NCI-H187 (cell line): Measurements from ENCODE around the gene NAT16.
A peak's percentile ranks its signal among the peaks of the same experiment; 100 is the strongest.
"Not testable (repeated sequence)": the region's sequence is repeated elsewhere in the genome, so short reads cannot be mapped to it uniquely, and the experiment has no call there.

Experiments used
- DNase-seq, 2 experiments: peaks; one replicate each; lab custom pipeline; 2025; lab: John Stamatoyannopoulos, UW

NAT16 gene

DNA sequence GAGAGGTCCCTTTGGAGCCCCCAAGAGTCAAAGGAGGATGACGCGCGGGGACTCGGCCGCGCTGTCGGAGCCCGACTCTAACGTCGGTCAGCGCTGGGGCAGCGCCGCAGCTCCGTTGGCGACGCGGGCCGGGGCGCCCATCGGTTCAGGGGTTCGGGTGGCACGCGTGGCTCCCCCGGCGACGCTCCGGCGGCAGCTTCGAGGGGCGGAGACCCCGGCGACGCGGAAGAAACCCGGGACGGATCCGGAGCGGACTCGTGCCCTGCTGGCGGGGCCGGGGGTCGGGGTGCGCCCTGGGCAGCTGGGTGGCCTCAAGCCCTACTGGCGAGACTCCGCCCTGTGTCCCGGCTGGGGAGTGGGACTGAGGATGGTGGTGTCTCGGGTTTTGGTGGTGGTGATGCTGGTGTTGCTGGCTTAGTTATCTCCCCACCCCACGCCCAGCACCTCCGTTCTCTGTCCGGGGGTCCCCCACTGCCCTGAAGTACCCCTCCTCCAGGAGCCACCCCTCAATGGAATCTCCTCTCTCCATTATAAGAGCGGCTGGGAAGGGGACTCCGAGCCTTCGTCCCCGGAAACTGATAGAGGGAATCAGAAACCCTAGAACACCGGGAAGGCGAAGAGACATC lies at the start of gene NAT16:
Gene NAT16 (minus strand): TSS at position 164 of the 626 bp plus-strand sequence. CDS start 5,486 bp downstream, outside the sequence.
- no peak for DNase-seq

DNA sequence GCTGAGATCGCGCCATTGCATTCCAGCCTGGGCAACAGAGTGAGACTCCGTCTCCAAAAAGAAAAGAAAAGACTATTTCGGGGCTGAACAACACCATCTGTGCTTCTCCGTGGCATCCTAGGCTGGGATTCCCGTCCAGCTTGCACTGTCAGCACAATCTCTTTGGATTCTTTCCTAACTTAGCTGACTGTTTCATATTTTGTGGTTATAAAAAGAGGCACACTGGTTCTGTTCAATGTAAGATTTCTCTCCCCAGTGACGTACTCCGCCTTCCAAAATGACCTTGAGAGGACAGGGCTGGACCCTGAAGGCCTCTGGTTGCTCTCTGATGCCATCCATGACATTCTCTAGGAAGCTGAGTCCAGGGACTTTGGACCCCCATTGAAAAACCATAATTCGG lies 46.6 kb upstream of the NAT16 start:
- no peak for DNase-seq

DNA sequence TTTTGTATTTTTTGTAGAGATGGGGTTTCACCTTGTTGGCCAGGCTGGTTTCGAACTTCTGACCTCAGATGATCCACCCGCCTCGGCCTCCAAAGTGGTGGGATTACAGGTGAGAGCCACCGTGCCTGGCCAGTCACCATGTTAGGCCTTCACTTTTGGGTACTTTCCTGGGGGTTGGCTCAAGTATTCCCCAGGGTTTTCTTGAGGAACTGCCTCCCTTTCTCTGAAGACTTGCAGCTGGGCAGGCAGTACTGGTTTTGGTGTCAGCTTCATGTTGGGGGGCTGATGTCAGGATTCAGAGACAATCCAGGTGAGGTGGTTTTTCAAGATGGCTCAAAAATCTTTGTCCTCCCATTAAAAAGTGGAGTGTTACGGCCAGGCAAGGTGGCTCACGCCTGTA lies 45.6 kb upstream of the NAT16 start:
- DNase-seq, result no peak

DNA sequence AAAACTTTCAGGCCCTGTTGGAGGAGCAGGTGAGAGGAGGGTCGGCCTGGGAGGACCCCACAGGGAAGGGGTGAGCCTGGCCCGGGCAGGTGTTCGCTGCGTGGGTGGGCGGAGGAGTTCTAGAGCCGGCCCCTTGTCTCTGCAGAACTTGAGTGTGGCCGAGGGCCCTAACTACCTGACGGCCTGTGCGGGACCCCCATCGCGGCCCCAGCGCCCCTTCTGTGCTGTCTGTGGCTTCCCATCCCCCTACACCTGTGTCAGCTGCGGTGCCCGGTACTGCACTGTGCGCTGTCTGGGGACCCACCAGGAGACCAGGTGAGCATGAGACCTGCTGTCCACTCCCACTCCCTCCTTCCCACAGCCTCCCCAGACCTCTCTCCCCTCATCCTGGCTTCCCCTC lies 43.4 kb upstream of the NAT16 start:
- no peak for DNase-seq

DNA sequence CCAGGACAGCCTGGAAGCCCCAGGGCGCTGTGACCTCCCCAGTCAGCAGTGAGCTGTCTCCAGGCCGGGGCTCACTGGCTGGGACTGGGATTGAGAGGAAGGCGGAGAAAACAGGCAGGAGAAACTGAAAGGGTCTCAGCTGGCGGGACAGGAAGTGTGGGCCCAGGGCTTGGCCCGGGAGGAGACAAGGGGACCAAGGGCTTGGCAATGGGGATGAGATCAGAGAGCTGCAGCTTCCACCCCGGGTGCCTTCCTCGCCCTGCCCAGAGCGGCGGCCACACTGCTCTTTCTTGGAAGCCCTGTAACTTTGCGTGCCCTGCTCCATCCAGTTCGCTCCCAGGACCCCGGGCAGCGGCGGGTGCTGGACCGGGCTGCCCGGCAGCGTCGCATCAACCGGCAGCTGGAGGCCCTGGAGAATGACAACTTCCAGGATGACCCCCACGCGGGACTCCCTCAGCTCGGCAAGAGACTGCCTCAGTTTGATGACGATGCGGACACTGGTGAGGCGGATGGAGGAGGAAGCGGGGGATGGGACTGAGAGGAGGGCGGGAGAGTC lies 42.3 kb upstream of the NAT16 start:
- DNase-seq, result no peak

DNA sequence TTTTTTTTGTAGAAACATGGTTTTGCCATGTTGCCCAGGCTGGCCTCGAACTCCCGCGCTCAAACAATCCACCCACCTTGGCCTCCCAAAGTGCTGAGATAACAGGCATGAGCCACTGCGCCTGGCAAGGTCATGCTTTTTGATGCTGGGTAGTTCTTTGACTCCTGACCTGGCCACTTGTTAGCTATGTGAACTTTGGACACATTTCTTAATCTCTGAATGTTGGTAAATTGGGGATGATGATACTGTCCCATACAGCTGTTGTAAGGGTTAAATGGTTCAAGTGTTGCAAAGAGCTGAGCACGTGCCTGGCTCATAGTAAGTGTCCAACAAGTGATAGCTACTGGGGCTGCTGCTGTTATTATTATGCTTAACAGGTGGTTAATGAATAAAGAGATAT lies 40.2 kb upstream of the NAT16 start:
- no peak for DNase-seq

DNA sequence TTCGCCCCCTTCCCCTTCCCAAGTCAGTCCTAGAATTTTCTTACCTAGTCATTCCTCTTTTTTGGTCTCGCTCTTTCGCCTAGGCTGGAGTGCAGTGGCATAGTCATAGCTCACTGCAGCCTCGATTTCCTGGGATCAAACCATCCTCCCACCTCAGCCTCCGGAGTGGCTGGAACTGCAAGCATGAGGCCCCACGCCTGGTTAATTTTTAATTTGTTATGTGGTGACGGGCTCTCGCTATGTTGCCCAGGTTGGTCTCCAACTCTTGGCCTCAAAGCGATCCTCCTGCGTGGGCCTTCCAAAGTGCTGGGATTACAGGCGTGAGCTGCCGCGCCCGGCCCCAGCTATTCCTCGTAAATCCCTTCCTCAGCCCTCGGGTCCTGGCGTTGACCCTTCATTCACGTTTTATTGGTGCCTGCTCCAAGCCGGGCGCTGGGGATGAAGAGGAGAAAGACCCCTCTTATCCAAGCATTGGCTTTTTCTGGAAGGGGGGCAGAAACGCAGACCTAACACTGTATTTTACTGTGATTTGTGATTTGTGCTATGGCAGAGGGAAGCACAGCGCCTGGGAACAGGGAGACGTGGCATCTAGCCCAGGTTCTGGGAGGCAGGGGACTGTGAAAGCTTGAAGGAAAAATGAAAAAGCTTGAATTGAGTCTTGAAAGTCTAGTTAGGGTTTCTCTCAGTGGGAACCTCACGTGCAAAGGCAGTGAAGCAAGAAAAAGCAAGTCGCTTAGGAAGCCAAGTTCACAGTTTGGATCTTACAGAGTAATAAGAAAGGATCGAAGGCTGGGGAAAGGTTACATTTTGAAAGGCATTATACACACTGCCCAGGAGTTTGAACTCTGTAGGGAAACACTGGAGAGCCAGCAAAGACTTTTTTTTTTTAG lies 38.4 kb upstream of the NAT16 start:
- no peak for DNase-seq

DNA sequence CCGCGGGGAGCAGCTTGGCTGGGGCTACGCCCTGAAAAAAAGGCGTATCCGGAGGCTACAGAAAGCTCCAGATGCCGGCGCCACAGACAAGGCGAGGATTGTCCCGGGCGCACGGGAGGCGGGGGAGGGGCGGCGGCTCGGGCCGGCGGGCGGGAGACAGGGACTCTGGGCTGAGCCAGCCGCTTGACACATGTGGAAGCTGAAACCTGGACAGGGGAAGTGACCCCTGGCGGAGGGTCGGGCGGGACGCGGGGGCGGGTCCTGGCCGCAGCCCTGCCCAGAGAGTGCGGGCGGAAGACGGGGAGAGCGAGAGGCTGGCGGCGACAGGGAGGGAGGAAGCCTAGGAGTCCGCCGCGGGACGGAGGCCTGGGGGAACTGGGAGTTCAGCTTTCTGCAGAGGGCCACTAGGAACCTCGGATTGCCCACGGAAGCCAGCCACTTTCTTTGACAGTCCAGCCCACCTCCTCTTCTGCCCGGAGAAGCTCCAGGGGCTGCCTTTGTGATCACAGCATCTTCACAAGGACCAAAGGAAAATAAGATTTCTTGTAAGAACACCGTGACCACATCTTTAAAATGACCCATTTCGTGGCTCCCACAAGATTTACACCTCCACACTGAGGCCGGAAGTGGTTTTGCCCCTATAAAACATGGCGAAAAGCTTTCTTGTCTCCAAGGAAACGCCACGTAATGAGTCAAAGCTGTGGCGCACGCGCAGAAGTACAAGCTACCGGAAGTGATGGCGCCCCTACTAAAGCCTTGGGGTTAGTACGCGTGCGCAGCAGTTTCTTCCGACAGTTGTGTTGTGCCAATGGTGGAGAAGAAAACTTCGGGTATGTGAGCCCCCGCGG lies 37.5 kb upstream of the NAT16 start, which contains the start of the genes PLOD3 and ZNHIT1:
Gene PLOD3 (minus strand): TSS at position 194 of the 848 bp plus-strand sequence. CDS start 307 bp downstream, outside the sequence.
Gene ZNHIT1 (plus strand): TSS at position 778 of the 848 bp plus-strand sequence. CDS start 31 bp downstream, at position 809.
- DNase-seq, result peak; percentile 96 to 97

DNA sequence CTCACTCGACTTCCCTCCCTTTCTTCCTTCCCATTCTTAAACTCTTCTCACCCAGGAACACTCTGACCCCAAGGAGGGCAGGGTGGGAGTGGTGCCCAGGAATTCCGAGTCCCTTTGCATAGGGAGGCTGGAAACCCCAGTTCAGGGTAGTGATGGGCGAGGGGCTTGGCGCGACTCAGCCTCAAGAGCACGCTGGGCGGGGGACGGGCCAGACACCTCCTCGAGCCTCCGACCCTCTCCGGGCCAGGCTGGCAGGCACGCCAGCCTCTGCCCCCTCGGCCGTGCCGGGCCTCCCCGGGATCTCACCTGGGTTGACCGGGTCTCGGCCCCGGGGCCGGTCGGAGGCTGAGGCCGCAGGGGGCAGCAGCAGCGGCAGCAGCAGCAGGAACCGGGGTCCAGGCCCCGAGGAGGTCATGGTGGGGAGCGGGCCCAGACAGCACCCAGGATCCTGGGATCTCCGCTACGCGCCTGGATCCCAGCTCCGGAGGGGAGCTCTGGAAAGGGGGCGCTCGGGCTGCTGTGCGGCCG lies 36.8 kb upstream of the NAT16 start:
- no peak for DNase-seq

DNA sequence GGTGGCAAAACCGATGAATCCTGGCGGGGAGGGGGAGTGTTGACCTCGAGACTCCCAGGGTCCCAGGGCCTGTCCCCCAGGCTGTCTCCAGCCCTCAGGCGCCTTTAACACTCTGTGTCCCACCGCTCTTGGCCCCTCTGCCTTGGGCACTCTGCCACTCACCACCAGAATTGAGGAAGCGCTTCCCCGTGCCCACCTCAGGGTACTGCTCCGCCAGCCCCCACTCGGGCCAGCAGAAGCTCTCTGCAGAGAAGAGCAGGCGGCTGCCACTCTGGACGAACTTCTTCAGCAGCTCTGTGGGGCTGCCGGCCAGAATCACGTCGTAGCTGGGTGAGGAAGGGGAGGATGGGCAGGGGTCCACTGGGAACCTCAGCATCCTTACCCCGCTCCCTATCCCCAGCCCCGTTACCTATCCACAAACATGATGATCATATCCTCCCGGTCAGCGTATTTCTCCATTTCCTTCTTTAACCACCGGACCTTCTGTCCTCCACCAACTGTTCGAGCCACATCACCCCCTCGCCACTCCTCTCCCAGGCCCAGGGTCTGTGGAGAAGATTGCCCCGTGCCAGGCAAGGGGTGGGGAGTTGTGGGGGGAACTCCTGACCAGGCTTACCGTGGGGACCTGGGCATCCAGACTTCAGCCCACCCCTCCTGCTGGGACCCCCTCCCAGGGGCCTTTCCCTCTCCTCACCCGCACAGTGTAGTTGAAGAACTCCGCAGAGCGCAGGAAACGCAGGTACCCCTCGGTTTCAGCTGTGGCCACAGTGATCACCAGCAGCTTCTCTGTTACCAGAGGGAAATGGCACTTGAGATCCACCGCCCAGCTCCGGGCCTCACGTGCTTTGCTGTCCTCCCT lies 36.1 kb upstream of the NAT16 start:
- no peak for DNase-seq

DNA sequence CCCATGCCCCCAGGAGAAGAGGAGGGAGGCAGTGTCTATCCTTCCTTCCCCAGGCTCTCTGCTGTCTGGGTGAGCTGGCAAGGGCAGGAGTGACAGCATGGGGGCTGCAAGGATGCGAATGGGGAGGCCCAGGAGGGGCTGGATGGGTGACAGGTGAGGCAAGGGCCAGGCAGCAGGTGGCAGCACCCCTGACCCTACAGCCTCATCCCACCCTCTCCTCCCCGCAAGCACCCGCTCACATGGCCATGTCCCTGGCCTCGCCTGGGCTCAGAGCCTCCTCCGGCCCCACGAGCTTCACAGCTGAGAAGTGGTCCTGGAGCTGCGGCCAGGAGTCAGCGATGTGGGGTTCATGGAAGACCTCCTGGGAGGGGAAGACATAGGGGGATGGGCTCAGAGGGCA lies 31.9 kb upstream of the NAT16 start:
- DNase-seq, result no peak

DNA sequence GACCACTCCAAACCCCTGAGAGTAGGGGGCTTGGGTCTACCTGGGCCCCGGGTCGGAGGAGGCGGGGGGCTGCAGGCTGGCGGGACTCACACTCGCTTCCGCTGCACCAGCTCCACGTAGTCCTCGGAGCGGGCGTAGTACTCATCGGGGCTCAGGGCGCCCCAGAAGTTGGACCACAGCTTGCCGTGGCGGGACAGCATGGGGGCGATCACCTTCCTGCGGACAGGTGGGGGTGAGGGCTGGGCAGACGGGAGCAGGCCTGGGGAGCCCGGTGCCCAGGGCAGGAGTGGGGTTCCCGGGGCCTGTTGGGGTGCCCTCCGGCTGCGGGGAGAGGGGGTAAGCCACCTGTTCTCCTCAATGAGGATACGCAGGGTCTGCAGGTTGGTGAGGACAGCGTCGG lies 31.4 kb upstream of the NAT16 start:
- no peak for DNase-seq

DNA sequence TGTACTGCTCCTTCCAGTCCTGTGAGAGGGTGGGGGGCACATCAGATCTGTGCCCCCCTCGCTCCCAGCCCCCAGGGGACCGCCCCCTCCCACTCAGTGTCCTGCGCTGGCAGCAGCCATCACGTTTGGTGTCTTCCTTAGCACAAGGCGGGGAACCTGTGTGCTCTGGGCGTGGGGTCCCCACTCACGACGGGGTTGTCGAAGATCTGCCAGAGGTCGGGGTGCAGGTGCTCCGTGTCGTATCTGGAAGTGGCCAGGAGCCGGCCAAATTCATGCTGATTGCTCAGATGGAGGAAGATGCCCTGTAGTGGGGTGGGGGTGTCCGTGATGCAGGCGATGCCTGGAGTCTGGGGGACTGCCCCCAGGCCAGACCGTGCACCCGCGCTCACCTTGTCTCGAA lies 30.1 kb upstream of the NAT16 start:
- no peak for DNase-seq

DNA sequence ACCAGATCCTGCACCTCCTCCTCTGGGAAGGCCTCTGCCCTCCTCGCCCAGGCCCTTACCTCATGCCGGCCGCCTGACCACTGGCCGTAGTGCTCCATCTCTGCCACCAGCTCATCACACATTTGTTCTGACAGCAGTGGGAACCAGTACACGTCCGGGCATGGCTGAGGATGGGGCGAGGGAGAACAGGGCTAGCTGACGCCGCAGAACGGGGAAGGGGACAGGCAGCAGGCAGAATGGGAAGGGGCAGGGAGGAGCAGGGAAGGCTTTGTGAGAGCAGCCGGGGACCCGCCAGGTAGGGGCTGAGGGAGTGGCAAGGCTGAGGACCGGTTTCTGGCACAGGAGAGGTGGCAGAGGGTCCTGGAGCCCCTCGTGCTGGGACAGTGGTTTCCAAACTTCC lies 28.7 kb upstream of the NAT16 start:
- DNase-seq, result no peak

DNA sequence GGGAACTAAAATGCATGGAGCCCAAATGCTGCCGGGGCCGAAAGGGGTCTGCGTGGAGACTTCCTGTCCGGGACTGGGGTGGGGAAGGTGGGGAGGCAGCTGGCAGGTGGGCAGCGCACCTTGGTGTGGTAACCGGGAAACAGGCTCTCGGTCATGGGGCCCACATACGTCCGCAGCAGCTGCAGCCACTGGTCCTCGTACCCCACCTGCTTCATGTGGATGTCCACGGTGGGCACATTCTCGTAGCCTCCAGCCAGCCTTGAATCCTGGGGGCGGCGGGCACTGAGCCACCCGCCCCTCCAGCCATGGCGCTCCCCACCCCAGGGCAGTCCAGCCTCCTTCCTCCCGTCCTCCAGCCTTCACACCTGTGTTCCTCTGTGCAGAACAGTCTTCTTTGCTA lies 27.4 kb upstream of the NAT16 start:
- no peak for DNase-seq

DNA sequence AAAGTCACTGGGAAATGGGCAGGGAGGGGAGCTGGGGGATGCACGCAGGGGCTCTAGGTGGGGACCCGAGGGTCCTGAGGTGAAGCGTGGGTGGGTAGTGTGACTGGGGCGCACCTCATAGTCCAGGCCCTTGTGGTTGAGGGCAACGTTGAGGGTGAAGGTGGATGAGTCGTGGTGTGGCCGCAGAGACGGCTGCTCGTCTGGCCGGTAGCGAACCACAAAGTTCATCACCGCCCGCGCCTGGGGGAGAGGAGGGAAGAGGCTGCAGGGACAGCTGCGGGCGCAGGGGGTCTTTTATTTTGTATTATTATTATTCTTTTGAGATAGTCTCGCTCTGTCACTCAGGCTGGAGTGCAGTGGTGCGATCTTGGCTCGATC lies 26.6 kb upstream of the NAT16 start:
- no peak for DNase-seq

DNA sequence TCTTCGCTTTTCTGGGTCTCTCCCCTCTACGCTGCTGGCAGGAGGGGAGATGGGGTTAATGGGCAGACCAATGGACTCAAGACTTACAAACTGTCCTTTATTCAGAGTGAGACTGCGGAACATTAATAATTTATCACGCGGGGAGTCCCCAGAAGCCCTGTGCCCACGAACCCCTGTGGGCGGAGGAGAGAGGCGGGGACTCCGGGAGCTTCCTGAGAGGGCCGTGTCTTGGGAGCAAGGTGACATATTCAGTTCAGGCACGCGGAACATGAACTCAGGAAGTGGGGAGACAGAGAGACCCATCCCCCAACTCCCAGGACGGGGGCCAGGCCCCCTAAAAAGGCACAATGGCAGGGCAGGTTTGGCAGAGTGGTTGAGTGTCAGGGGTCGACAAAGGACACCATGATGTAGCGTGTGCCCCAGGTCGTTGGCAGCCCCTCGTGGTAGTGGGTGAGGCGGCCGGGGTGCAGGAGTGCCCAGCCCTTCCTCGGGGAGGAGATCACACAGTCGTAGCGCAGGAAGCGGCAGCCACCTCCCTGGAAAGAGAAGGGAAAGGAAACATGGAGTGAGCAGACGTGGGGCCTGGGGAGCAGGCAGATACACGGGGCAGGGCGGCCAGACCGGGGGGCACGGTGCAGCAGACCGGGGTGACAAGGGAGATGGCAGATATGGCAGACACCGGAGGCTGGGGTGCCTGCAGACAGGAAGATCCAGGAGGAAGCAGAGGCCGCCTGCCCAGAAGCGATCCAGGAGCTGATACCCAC lies 26.0 kb upstream of the NAT16 start:
- DNase-seq, result no peak

DNA sequence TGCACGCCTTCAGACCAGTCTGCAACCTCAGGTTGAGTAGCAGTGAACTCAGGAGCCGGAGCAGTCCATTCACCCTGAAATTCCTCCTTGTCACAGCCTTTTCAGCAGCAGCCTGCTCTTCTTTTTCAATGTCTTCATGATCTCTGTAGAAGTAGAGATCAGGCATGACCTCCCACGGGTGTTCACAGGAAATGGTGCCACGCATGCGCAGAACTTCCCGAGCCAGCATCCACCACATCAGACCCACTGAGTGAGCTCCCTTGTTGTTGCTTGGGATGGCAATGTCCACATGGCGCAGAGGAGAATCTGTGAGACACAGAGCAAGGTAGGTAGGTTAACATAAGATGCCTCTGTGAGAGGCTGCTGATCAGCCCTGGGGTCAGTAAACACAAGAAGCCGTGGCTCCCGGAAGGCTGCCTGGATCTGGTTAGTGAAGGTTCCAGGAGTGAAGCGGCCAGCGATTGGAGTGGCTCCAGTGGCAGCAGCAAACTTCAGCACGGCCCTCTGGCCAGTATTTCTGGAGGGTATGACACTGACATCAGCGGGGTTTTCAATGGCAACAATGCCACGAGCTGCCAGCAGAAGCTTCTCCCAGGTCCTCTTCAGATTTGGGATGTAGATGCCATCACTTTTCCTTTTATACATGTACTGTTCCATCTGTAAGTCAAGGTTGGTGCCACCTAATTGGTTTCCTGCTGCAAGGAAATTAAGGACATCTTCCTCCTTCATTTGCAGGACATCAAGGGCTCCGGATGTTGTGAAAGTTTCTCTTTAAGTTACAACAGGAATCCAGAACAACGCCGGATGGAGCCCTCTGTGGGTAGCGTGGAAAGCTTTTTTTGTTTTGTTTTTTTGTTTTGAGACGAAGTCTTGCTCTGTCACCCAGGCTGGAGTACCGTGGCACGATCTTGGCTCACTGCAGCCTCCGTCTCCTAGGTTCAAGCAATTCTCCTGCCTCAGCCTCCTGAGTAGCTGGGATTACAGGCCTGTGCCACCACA lies 23.9 kb upstream of the NAT16 start:
- DNase-seq, result not testable (repeated sequence)

DNA sequence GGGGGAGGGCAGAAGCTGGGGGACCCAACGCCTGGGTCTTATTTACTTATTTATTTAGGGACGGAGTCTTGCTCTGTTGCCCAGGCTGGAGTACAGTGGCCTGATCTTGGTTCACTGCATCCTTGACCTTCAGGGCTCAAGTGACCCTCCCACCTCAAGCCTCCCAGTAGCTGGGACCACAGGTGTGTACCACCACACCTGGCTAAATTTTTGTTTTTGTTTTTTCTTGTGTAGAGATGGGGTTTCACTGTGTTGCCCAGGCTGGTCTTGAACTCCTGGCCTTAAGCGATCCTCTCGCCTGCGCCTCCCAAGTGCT lies 22.5 kb upstream of the NAT16 start:
- no peak for DNase-seq
